ENCODE results near the gene NPC1. TPM values are rescaled to one million over a fixed set of nuclear protein-coding genes. Genes with fewer than 3 reads are reported as not detected.

The NPC1 gene
- total RNA-seq, 1 experiment from 2014 or later: 29.5 TPM

DNA sequence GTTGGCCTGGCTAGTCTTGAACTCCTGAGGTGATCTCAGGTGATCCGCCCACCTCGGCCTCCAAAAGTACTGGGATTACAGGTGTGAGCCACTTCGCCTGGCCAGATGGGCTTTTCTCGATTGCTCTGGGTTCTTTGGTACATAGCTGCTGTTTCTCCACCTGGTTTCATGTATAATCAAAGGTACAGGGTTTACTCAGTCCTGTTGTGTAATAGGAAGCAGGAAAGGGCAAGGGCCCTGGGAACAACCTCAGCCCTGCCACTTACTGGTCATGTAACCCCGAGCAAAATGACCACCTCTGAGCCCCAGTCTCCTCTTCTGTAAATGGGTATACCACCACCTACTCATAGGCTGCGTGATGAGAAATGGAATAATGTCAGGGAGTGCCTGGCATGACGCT lies 49.0 kb downstream of the NPC1 start:
- Mint-ChIP-seq H3K4me3 (ENCODE audit: unreplicated experiment) (no peak overlapping the region), H3K27ac (ENCODE audit: unreplicated experiment) (no peak overlapping the region), H3K36me3 (ENCODE audit: insufficient read depth, unreplicated experiment) (peaks cover 24% of the 10 kb centered on the region), H3K4me1 (ENCODE audit: low read depth, unreplicated experiment) (no peaks in the 10 kb centered on the region), H3K27me3 (ENCODE audit: insufficient read depth, unreplicated experiment) (no peaks in the 10 kb centered on the region), H3K9me3 (ENCODE audit: unreplicated experiment) (no peaks in the 10 kb centered on the region)
- ChIA-PET CTCF (no interaction called here), POLR2A (no interaction called here)
- Histone ChIP-seq H3K36me3 (ENCODE audit: control insufficient read depth, insufficient read depth, low read length) (no peaks in the 10 kb centered on the region), H3K4me1 (no peaks in the 10 kb centered on the region), H3K27me3 (replicated peaks; ENCODE audit: control insufficient read depth, insufficient read depth, low read length) (no peaks in the 10 kb centered on the region), H3K4me3 (ENCODE audit: low read depth, low read length) (no peak overlapping the region), H3K9me3 (no peaks in the 10 kb centered on the region)
- no peak for DNase-seq
- intact Hi-C loops (cut with micrococcal nuclease; ENCODE audit: unreplicated experiment): no loop called here
- BruUV-seq (replicated peaks): no TSS peak
- TF ChIP-seq, protein P1, sequence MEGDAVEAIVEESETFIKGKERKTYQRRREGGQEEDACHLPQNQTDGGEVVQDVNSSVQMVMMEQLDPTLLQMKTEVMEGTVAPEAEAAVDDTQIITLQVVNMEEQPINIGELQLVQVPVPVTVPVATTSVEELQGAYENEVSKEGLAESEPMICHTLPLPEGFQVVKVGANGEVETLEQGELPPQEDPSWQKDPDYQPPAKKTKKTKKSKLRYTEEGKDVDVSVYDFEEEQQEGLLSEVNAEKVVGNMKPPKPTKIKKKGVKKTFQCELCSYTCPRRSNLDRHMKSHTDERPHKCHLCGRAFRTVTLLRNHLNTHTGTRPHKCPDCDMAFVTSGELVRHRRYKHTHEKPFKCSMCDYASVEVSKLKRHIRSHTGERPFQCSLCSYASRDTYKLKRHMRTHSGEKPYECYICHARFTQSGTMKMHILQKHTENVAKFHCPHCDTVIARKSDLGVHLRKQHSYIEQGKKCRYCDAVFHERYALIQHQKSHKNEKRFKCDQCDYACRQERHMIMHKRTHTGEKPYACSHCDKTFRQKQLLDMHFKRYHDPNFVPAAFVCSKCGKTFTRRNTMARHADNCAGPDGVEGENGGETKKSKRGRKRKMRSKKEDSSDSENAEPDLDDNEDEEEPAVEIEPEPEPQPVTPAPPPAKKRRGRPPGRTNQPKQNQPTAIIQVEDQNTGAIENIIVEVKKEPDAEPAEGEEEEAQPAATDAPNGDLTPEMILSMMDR (IDR thresholded peaks at IDR 0.05; ENCODE audit: insufficient read depth in 1 of 2, low read depth in 1 of 2, low read length in 1 of 2, severe bottlenecking in 1 of 2, unreplicated experiment in 1 of 2): no peak

- Histone ChIP-seq H3K4me1 (no peaks in the 10 kb centered on the region), H3K36me3 (ENCODE audit: control insufficient read depth, insufficient read depth, low read length) (no peaks in the 10 kb centered on the region), H3K9me3 (no peaks in the 10 kb centered on the region), H3K27me3 (replicated peaks; ENCODE audit: control insufficient read depth, insufficient read depth, low read length) (no peaks in the 10 kb centered on the region), H3K4me3 (ENCODE audit: low read depth, low read length) (no peak overlapping the region)
- no peak overlapping the region for H3K27ac Mint-ChIP-seq (ENCODE audit: unreplicated experiment)
- DNase-seq: no peak
- intact Hi-C loops (cut with micrococcal nuclease; ENCODE audit: unreplicated experiment): no loop called here
- ChIA-PET POLR2A (no interaction called here), CTCF (no interaction called here)
- no TSS peak for BruUV-seq (replicated peaks)
- TF ChIP-seq, protein P1 (IDR thresholded peaks at IDR 0.05; ENCODE audit: insufficient read depth in 1 of 2, low read depth in 1 of 2, low read length in 1 of 2, severe bottlenecking in 1 of 2, unreplicated experiment in 1 of 2): no peak
- no peak overlapping the region for H3K4me3 Mint-ChIP-seq (ENCODE audit: unreplicated experiment)
- H3K27me3 Mint-ChIP-seq (ENCODE audit: insufficient read depth, unreplicated experiment): no peaks in the 10 kb centered on the region
- H3K36me3 Mint-ChIP-seq (ENCODE audit: insufficient read depth, unreplicated experiment): peaks cover 29% of the 10 kb centered on the region
- H3K9me3 Mint-ChIP-seq (ENCODE audit: unreplicated experiment): no peaks in the 10 kb centered on the region
- H3K4me1 Mint-ChIP-seq (ENCODE audit: low read depth, unreplicated experiment): no peaks in the 10 kb centered on the region
Observed at GRCh38 chr18:23536204-23536603, 50.1 kb downstream of the NPC1 start.

GRCh38 chr18:23534276-23534675 lies 52.0 kb downstream of the NPC1 start:
- intact Hi-C loops (cut with micrococcal nuclease; ENCODE audit: unreplicated experiment): no loop called here
- Histone ChIP-seq H3K4me1 (no peaks in the 10 kb centered on the region), H3K9me3 (no peaks in the 10 kb centered on the region), H3K27me3 (replicated peaks; ENCODE audit: control insufficient read depth, insufficient read depth, low read length) (no peaks in the 10 kb centered on the region), H3K36me3 (ENCODE audit: control insufficient read depth, insufficient read depth, low read length) (no peaks in the 10 kb centered on the region), H3K4me3 (ENCODE audit: low read depth, low read length) (no peak overlapping the region)
- no peaks in the 10 kb centered on the region for H3K27me3 Mint-ChIP-seq (ENCODE audit: insufficient read depth, unreplicated experiment)
- peaks cover 27% of the 10 kb centered on the region for H3K36me3 Mint-ChIP-seq (ENCODE audit: insufficient read depth, unreplicated experiment)
- no peak for DNase-seq
- POLR2A ChIA-PET: no interaction called here
- CTCF ChIA-PET: no interaction called here
- no peak overlapping the region for H3K27ac Mint-ChIP-seq (ENCODE audit: unreplicated experiment)
- no TSS peak for BruUV-seq (replicated peaks)
- no peak overlapping the region for H3K4me3 Mint-ChIP-seq (ENCODE audit: unreplicated experiment)
- TF ChIP-seq, protein P1 (IDR thresholded peaks at IDR 0.05; ENCODE audit: insufficient read depth in 1 of 2, low read depth in 1 of 2, low read length in 1 of 2, severe bottlenecking in 1 of 2, unreplicated experiment in 1 of 2): no peak
- no peaks in the 10 kb centered on the region for H3K9me3 Mint-ChIP-seq (ENCODE audit: unreplicated experiment)
- no peaks in the 10 kb centered on the region for H3K4me1 Mint-ChIP-seq (ENCODE audit: low read depth, unreplicated experiment)
